ENCODE measurements around the gene COL15A1. TPM values are rescaled to one million over a fixed set of nuclear protein-coding genes. Genes with fewer than 3 reads are reported as not detected.

COL15A1 gene
- total RNA-seq, 1 experiment from 2014 or later: not detected

- H4K8ac ChIP-seq (replicated peaks; ENCODE audit: insufficient read length, low read depth, low read length): no peak overlapping the region
- Mint-ChIP-seq H3K4me3 (no peak overlapping the region), H3K4me1 (peaks cover 17 to 18% of the 10 kb centered on the region in 2 experiments), H3K36me3 (ENCODE audit: insufficient read depth in 1 of 3, low read depth in 3 of 3) (peaks cover 4 to 9% (median 4%) of the 10 kb centered on the region in 3 experiments; a peak in 5 of 7 replicates), H3K27me3 (ENCODE audit: low read depth) (peaks cover 7% of the 10 kb centered on the region), H3K27ac (no peak overlapping the region; a peak in 1 of 7 replicates), H3K9me3 (peaks cover 11 to 13% of the 10 kb centered on the region in 2 experiments; a peak in 3 of 5 replicates)
- no peaks in the 10 kb centered on the region for H3K23me2 ChIP-seq (ENCODE audit: insufficient read length, low read depth, low read length, poor library complexity, severe bottlenecking)
- H3K18ac ChIP-seq (ENCODE audit: insufficient read length, low read depth, low read length): no peak overlapping the region
- no peak for DNase-seq
- no peak overlapping the region for H2BK12ac ChIP-seq (ENCODE audit: insufficient read length, low read depth, low read length)
- no peak overlapping the region for H3T11ph ChIP-seq (ENCODE audit: low read length)
- H3K4me2 ChIP-seq (ENCODE audit: insufficient read depth, insufficient read length, low read length): no peak overlapping the region
- no peak overlapping the region for H3K56ac ChIP-seq (ENCODE audit: insufficient read length, low read depth, low read length)
- H3K4ac ChIP-seq (ENCODE audit: low read depth, low read length): no peak overlapping the region
- no peaks in the 10 kb centered on the region for H3K9me3 ChIP-seq (ENCODE audit: control insufficient read depth, low read depth, low read length)
- no peak overlapping the region for H2BK20ac ChIP-seq (ENCODE audit: low read depth, low read length, poor library complexity, severe bottlenecking)
- H3K14ac ChIP-seq (ENCODE audit: insufficient read depth, low read length): no peak overlapping the region
- H3K27ac ChIP-seq (ENCODE audit: insufficient read length, low read depth, low read length): no peak overlapping the region
- H2AFZ ChIP-seq (ENCODE audit: low read length): no peak overlapping the region
- H3K4me1 ChIP-seq (ENCODE audit: insufficient read depth, low read length): peaks cover 2% of the 10 kb centered on the region; the same call in 1 of the 2 replicates
- no peak overlapping the region for H4K91ac ChIP-seq (ENCODE audit: insufficient read length, low read depth, low read length)
- no peak overlapping the region for H2BK5ac ChIP-seq (ENCODE audit: insufficient read length, low read length)
- no CpG with 5 or more reads among the region's 3 CpGs for WGBS (ENCODE audit: extremely low coverage, insufficient read length, low lambda C conversion rate)
- no peak overlapping the region for H2AK5ac ChIP-seq (ENCODE audit: insufficient read length, low read length)
- TF ChIP-seq CTCF (conservative IDR thresholded peaks at IDR 0.05): no peak
- H2BK15ac ChIP-seq (ENCODE audit: low read depth, low read length): no peak overlapping the region
- no peak overlapping the region for H3K23ac ChIP-seq (ENCODE audit: insufficient read length, low read depth, low read length)
- H3K9ac ChIP-seq (ENCODE audit: extremely low read depth, insufficient read length, low read length): no peak overlapping the region
- no peaks in the 10 kb centered on the region for H3K79me1 ChIP-seq (ENCODE audit: insufficient read depth, low read depth, low read length, poor library complexity, severe bottlenecking)
- H3K27me3 ChIP-seq (ENCODE audit: insufficient read depth, low read length): no peaks in the 10 kb centered on the region; the same call in 1 of the 2 replicates
- H4K20me1 ChIP-seq (ENCODE audit: control insufficient read depth, insufficient read depth, insufficient read length): no peaks in the 10 kb centered on the region
- H2BK120ac ChIP-seq (ENCODE audit: low read depth, low read length, poor library complexity, severe bottlenecking): no peak overlapping the region
- no peaks in the 10 kb centered on the region; the same call in 1 of the 2 replicates for H3K79me2 ChIP-seq (ENCODE audit: insufficient read depth, low read length)
- no peak overlapping the region for H4K5ac ChIP-seq (ENCODE audit: insufficient read length, low read depth, low read length)
Measured at GRCh38 chr9:98960409-98960808, 16.7 kb downstream of the COL15A1 start.
